ENCODE data around the gene RNF14. TPM values are rescaled to one million over a fixed set of nuclear protein-coding genes. Genes with fewer than 3 reads are reported as not detected.

Gene RNF14
- total and polyA plus RNA-seq, 4 donors = 44.3 to 55.0 (median 53.8) TPM

DNA sequence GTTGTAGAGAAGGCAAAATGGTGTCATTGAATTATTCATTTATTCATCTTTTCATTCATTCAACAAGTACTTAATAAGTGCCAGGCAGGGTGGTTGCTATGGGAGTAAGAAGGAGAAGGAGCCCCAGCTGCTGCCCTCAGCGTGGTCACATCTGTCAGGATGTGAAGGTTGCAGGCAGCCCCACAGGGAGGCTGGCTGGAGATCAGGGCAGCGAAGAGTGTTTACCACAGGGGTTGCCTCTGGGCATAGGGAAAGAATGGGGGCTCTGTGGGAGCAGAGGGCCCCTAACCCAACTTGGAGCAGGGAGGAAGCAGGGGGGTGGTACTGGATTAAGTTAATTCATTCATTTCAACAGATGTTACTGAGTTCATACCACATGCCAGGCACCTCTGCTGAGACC lies 16.9 kb upstream of the RNF14 start:
- ATAC-seq (ENCODE audit: low FRiP score) = no peak

GRCh38 chr5:141954194-141954593 lies 14.7 kb upstream of the RNF14 start:
- DNase-seq = no peak
- Histone ChIP-seq H3K36me3 (ENCODE audit: control insufficient read depth in 1 of 2, insufficient read depth in 2 of 2, low read length in 1 of 2) (no peaks in the 10 kb centered on the region), H3K9me3 (ENCODE audit: control insufficient read depth, low read length) (no peaks in the 10 kb centered on the region), H3K4me1 (ENCODE audit: control insufficient read depth in 1 of 2, insufficient read depth in 2 of 2, low read length in 2 of 2) (no peaks in the 10 kb centered on the region), H3K4me3 (ENCODE audit: low read length in 2 of 2) (no peak overlapping the region), H3K27me3 (ENCODE audit: control insufficient read depth in 1 of 2, insufficient read depth in 2 of 2, low read length in 1 of 2) (no peaks in the 10 kb centered on the region), H3K27ac (ENCODE audit: low read depth in 1 of 2, low read length in 2 of 2) (no peak overlapping the region)
- ATAC-seq (ENCODE audit: low FRiP score) = no peak
- intact Hi-C loops (cut with DNase I) = loop anchor here in 1 of 2 donors (5.0 kb wide), 1 partner anchor 37 kb away; no protein-coding TSS in a partner anchor
- 92 to 98% methylated on average over 2 of the region's 2 CpGs for WGBS, 2 donors

More for the DNA sequence above, 16.9 kb upstream of the RNF14 start:
- Histone ChIP-seq H3K27me3 (ENCODE audit: control insufficient read depth in 1 of 2, insufficient read depth in 2 of 2, low read length in 1 of 2) (no peaks in the 10 kb centered on the region), H3K4me3 (ENCODE audit: low read length in 2 of 2) (no peak overlapping the region), H3K27ac (ENCODE audit: low read depth in 1 of 2, low read length in 2 of 2) (no peak overlapping the region), H3K36me3 (ENCODE audit: control insufficient read depth in 1 of 2, insufficient read depth in 2 of 2, low read length in 1 of 2) (no peaks in the 10 kb centered on the region), H3K4me1 (ENCODE audit: control insufficient read depth in 1 of 2, insufficient read depth in 2 of 2, low read length in 2 of 2) (no peaks in the 10 kb centered on the region), H3K9me3 (ENCODE audit: control insufficient read depth, low read length) (no peaks in the 10 kb centered on the region)
- intact Hi-C loops (cut with DNase I) = loop anchor here in 1 of 2 donors (5.0 kb wide), 1 partner anchor 35 kb away; no protein-coding TSS in a partner anchor
- DNase-seq = no peak
- 94% methylated on average over 2 of the region's 2 CpGs for WGBS, 2 donors

- Histone ChIP-seq H3K4me3 (ENCODE audit: low read length in 2 of 2) (no peak overlapping the region), H3K27me3 (ENCODE audit: control insufficient read depth in 1 of 2, insufficient read depth in 2 of 2, low read length in 1 of 2) (no peaks in the 10 kb centered on the region), H3K4me1 (ENCODE audit: control insufficient read depth in 1 of 2, insufficient read depth in 2 of 2, low read length in 2 of 2) (no peaks in the 10 kb centered on the region), H3K9me3 (ENCODE audit: control insufficient read depth, low read length) (no peaks in the 10 kb centered on the region), H3K27ac (ENCODE audit: low read depth in 1 of 2, low read length in 2 of 2) (no peak overlapping the region), H3K36me3 (ENCODE audit: control insufficient read depth in 1 of 2, insufficient read depth in 2 of 2, low read length in 1 of 2) (no peaks in the 10 kb centered on the region)
- intact Hi-C loops (cut with DNase I) = no loop called here
- DNase-seq (no peak), ATAC-seq (ENCODE audit: low FRiP score) (no peak)
- 84 to 85% methylated on average over 16 of the region's 16 CpGs for WGBS, 2 donors
Measured at GRCh38 chr5:141957367-141957996, 11.4 kb upstream of the RNF14 start.

GRCh38 chr5:141958113-141958512 lies 10.8 kb upstream of the RNF14 start, which contains the start of gene PCDH12:
TSS of gene PCDH12 (minus strand) at chr5:141958202. CDS start at chr5:141957851, 351 bp downstream.
- Histone ChIP-seq H3K27me3 (ENCODE audit: control insufficient read depth in 1 of 2, insufficient read depth in 2 of 2, low read length in 1 of 2) (no peaks in the 10 kb centered on the region), H3K27ac (ENCODE audit: low read depth in 1 of 2, low read length in 2 of 2) (no peak within 1 kb of the TSS), H3K36me3 (ENCODE audit: control insufficient read depth in 1 of 2, insufficient read depth in 2 of 2, low read length in 1 of 2) (no peaks in the 10 kb centered on the region), H3K4me1 (ENCODE audit: control insufficient read depth in 1 of 2, insufficient read depth in 2 of 2, low read length in 2 of 2) (no peaks in the 10 kb centered on the region), H3K9me3 (ENCODE audit: control insufficient read depth, low read length) (no peaks in the 10 kb centered on the region), H3K4me3 (ENCODE audit: low read length in 2 of 2) (no peak within 1 kb of the TSS)
- ATAC-seq (ENCODE audit: low FRiP score) (peak; percentile 31), DNase-seq (peak in 1 of 2 donors; percentile 71)
- WGBS, 2 donors = 62 to 67% methylated on average over 7 of the region's 7 CpGs
- intact Hi-C loops (cut with DNase I) = loop anchor here in 1 of 2 donors (2.0 kb wide), 1 partner anchor 265 kb away; no protein-coding TSS in a partner anchor

DNA sequence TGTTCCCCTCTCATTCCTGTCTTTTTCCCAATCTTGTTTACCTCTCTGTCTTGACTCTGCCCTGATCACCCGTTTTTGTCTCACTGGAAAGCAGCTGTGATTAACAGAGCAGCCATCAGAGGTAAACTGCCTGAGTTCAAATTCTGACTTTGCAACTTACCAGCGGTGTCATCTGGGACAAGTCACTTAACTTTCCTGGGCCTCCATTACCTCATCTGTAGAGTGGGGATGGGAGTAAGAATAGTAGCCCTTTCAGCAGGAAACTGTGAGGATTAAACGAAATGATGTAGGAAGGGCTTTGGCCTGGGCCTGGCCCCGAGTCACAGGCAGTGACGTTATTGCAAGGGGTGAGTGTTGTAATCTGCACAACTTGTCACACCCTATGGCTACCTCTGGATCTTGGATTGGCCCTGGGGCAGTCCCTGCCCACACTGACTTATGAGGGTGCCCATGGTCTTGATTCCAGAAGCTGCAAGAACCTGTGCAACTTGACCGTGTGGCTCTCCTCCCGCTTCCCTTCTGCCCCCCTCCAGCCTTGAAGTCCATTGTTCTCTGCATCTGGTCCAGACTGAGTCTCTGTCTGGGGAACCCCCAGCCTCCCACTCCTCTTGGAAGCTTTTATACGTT lies 10.2 kb upstream of the RNF14 start:
- 83 to 88% methylated on average over 8 of the region's 8 CpGs for WGBS, 2 donors
- intact Hi-C loops (cut with DNase I) = loop anchor here in 1 of 2 donors (2.0 kb wide), 1 partner anchor 266 kb away; no protein-coding TSS in a partner anchor
- H3K4me3 ChIP-seq (ENCODE audit: low read length in 2 of 2) = no peak overlapping the region
- H3K27me3 ChIP-seq (ENCODE audit: control insufficient read depth in 1 of 2, insufficient read depth in 2 of 2, low read length in 1 of 2) = no peaks in the 10 kb centered on the region
- DNase-seq (no peak), ATAC-seq (ENCODE audit: low FRiP score) (peak; percentile 46)
- H3K9me3 ChIP-seq (ENCODE audit: control insufficient read depth, low read length) = no peaks in the 10 kb centered on the region
- H3K27ac ChIP-seq (ENCODE audit: low read depth in 1 of 2, low read length in 2 of 2) = no peak overlapping the region
- no peaks in the 10 kb centered on the region for H3K4me1 ChIP-seq (ENCODE audit: control insufficient read depth in 1 of 2, insufficient read depth in 2 of 2, low read length in 2 of 2)
- H3K36me3 ChIP-seq (ENCODE audit: control insufficient read depth in 1 of 2, insufficient read depth in 2 of 2, low read length in 1 of 2) = no peaks in the 10 kb centered on the region

- ATAC-seq (ENCODE audit: low FRiP score) = no peak
Measured at GRCh38 chr5:141960018-141960417, 8.9 kb upstream of the RNF14 start.

GRCh38 chr5:141960449-141961323 lies 8.2 kb upstream of the RNF14 start:
- no peaks in the 10 kb centered on the region for H3K36me3 ChIP-seq (ENCODE audit: control insufficient read depth in 1 of 2, insufficient read depth in 2 of 2, low read length in 1 of 2)
- DNase-seq (peak; percentile 95), ATAC-seq (ENCODE audit: low FRiP score) (peak; percentile 89)
- no peak overlapping the region for H3K4me3 ChIP-seq (ENCODE audit: low read length in 2 of 2)
- intact Hi-C loops (cut with DNase I) = loop anchor here (2.0 to 5.0 kb wide), 3 partner anchors 70 to 268 kb away; partner anchors contain the start of gene PCDH1 (in 1 of the 2)
- H3K27me3 ChIP-seq (ENCODE audit: control insufficient read depth in 1 of 2, insufficient read depth in 2 of 2, low read length in 1 of 2) = no peaks in the 10 kb centered on the region
- 28 to 30% methylated on average over 14 of the region's 14 CpGs for WGBS, 2 donors
- H3K4me1 ChIP-seq (ENCODE audit: control insufficient read depth in 1 of 2, insufficient read depth in 2 of 2, low read length in 2 of 2) = no peaks in the 10 kb centered on the region
- H3K27ac ChIP-seq (ENCODE audit: low read depth in 1 of 2, low read length in 2 of 2) = no peak overlapping the region
- H3K9me3 ChIP-seq (ENCODE audit: control insufficient read depth, low read length) = no peaks in the 10 kb centered on the region

More at GRCh38 chr5:141960018-141960417, 8.9 kb upstream of the RNF14 start:
- Histone ChIP-seq H3K36me3 (ENCODE audit: control insufficient read depth in 1 of 2, insufficient read depth in 2 of 2, low read length in 1 of 2) (no peaks in the 10 kb centered on the region), H3K9me3 (ENCODE audit: control insufficient read depth, low read length) (no peaks in the 10 kb centered on the region), H3K27ac (ENCODE audit: low read depth in 1 of 2, low read length in 2 of 2) (no peak overlapping the region), H3K27me3 (ENCODE audit: control insufficient read depth in 1 of 2, insufficient read depth in 2 of 2, low read length in 1 of 2) (no peaks in the 10 kb centered on the region), H3K4me1 (ENCODE audit: control insufficient read depth in 1 of 2, insufficient read depth in 2 of 2, low read length in 2 of 2) (no peaks in the 10 kb centered on the region), H3K4me3 (ENCODE audit: low read length in 2 of 2) (no peak overlapping the region)
- intact Hi-C loops (cut with DNase I) = loop anchor here (2.0 to 5.0 kb wide), 3 partner anchors 69 to 267 kb away; partner anchors contain the start of gene PCDH1 (in 1 of the 2)
- 56 to 57% methylated on average over 10 of the region's 10 CpGs for WGBS, 2 donors
- DNase-seq = no peak

GRCh38 chr5:141961466-141961865 lies 7.4 kb upstream of the RNF14 start:
- Histone ChIP-seq H3K36me3 (ENCODE audit: control insufficient read depth in 1 of 2, insufficient read depth in 2 of 2, low read length in 1 of 2) (no peaks in the 10 kb centered on the region), H3K27ac (ENCODE audit: low read depth in 1 of 2, low read length in 2 of 2) (no peak overlapping the region), H3K9me3 (ENCODE audit: control insufficient read depth, low read length) (no peaks in the 10 kb centered on the region), H3K4me3 (ENCODE audit: low read length in 2 of 2) (no peak overlapping the region), H3K4me1 (ENCODE audit: control insufficient read depth in 1 of 2, insufficient read depth in 2 of 2, low read length in 2 of 2) (no peaks in the 10 kb centered on the region), H3K27me3 (ENCODE audit: control insufficient read depth in 1 of 2, insufficient read depth in 2 of 2, low read length in 1 of 2) (no peaks in the 10 kb centered on the region)
- no peak for DNase-seq
- intact Hi-C loops (cut with DNase I) = loop anchor here (2.0 to 5.0 kb wide), 3 partner anchors 71 to 269 kb away; partner anchors contain the start of gene PCDH1 (in 1 of the 2)
- 64 to 74% methylated on average over 3 of the region's 3 CpGs for WGBS, 2 donors
- ATAC-seq (ENCODE audit: low FRiP score) = no peak
